Common myeloid progenitor, CD34-positive (primary cell): ENCODE results near the gene DHX57.

Experiments
- CTCF ChIA-PET: fragments of 350-600 bp; sonication (Branson Sonifier 250); formaldehyde crosslinking; loops from one replicate; lab custom pipeline; 2021; ENCODE audit warnings: antibody characterized with exemption; lab: Charles Lee
- POLR2A ChIA-PET: fragments of 350-600 bp; sonication (Branson Sonifier 250); formaldehyde crosslinking; loops from one replicate; lab custom pipeline; 2021; ENCODE audit warnings: antibody characterized with exemption; lab: Charles Lee
- DNase-seq, 3 donors: peaks; one replicate each; pipeline versions ENCODE4 v3.0.0 to v3.0.0-alpha.2; 2013
- H3K27ac ChIP-seq, 2 experiments: 1 replicate in 1 of 2; 2 replicates in 1 of 2; pipeline ENCODE4 v1.7.0; 2013; ENCODE audit warnings: inconsistent platforms in 2 of 2, low read length in 2 of 2, mild to moderate bottlenecking in 2 of 2, low read depth in 1 of 2, moderate library complexity in 1 of 2; ENCODE audit not compliant: severe bottlenecking in 2 of 2, insufficient read depth in 1 of 2, poor library complexity in 1 of 2
- H3K27me3 ChIP-seq, 5 experiments: replicated peaks in 2 of 5; 1 replicate in 3 of 5; 2 replicates in 2 of 5; pipeline versions ENCODE4 v1.6.1 to v1.7.0; 2013; ENCODE audit warnings: low read length in 4 of 5, mild to moderate bottlenecking in 2 of 5, moderate library complexity in 2 of 5, inconsistent platforms in 1 of 5; ENCODE audit not compliant: insufficient read depth in 5 of 5, control insufficient read depth in 4 of 5
- H3K36me3 ChIP-seq, 4 experiments: 1 replicate in 2 of 4; 2 replicates in 2 of 4; pipeline versions ENCODE4 v1.6.1 to v1.7.0; 2013; ENCODE audit warnings: low read length in 3 of 4, control low read depth in 1 of 4, mild to moderate bottlenecking in 1 of 4; ENCODE audit not compliant: control insufficient read depth in 4 of 4, insufficient read depth in 4 of 4
- H3K4me1 ChIP-seq, 4 experiments: 1 replicate in 3 of 4; 2 replicates in 1 of 4; pipeline versions ENCODE4 v1.6.1 to v1.7.1; 2013; ENCODE audit warnings: low read length in 3 of 4, mild to moderate bottlenecking in 3 of 4, control low read depth in 1 of 4, inconsistent platforms in 1 of 4, moderate library complexity in 1 of 4; ENCODE audit not compliant: control insufficient read depth in 4 of 4, insufficient read depth in 4 of 4; ENCODE audit errors: control extremely low read depth in 1 of 4
- H3K4me3 ChIP-seq, 7 experiments: 1 replicate in 4 of 7; 2 replicates in 3 of 7; pipeline versions ENCODE4 v1.5.1 to v1.7.0; 2013; ENCODE audit warnings: mild to moderate bottlenecking in 7 of 7, low read length in 6 of 7, moderate library complexity in 6 of 7, inconsistent platforms in 2 of 7, low read depth in 2 of 7, control low read depth in 1 of 7; ENCODE audit not compliant: insufficient read depth in 4 of 7, control insufficient read depth in 1 of 7; ENCODE audit errors: extremely low read depth in 1 of 7
- H3K9me3 ChIP-seq, 5 experiments: 1 replicate in 4 of 5; 2 replicates in 1 of 5; pipeline versions ENCODE4 v1.6.1 to v1.7.1; 2013; ENCODE audit warnings: low read length in 4 of 5, mild to moderate bottlenecking in 2 of 5, inconsistent platforms in 1 of 5, low read depth in 1 of 5, moderate library complexity in 1 of 5; ENCODE audit not compliant: control insufficient read depth in 4 of 5, insufficient read depth in 2 of 5; ENCODE audit errors: control extremely low read depth in 1 of 5
- WGBS: methylation state at CpG from one replicate; pipeline ENCODE4 v1.1.5; 2013; ENCODE audit not compliant: insufficient coverage; 5-methylcytosine and 5-hydroxymethylcytosine counted together

The DHX57 gene

GRCh38 chr2:38907743-38908562, 32.2 kb upstream of the DHX57 start:
- no peak overlapping the region for H3K27ac ChIP-seq
- no peaks in the 10 kb centered on the region for H3K27me3 ChIP-seq
- CTCF ChIA-PET: no interaction called here
- no peak overlapping the region for H3K4me3 ChIP-seq
- H3K9me3 ChIP-seq: no peaks in the 10 kb centered on the region
- POLR2A ChIA-PET: no interaction called here
- no peaks in the 10 kb centered on the region for H3K36me3 ChIP-seq
- WGBS: 100% methylated on average over 2 of the region's 2 CpGs
- DNase-seq: no peak
- peaks cover 0 to 2% (median 0%) of the 10 kb centered on the region in 4 experiments for H3K4me1 ChIP-seq

GRCh38 chr2:38907242-38907641, 31.5 kb upstream of the DHX57 start:
- 100% methylated on average over 1 of the region's 1 CpG for WGBS
- Histone ChIP-seq H3K27me3 (no peaks in the 10 kb centered on the region), H3K4me1 (peaks cover 0 to 2% (median 0%) of the 10 kb centered on the region in 4 experiments), H3K9me3 (no peaks in the 10 kb centered on the region), H3K36me3 (no peaks in the 10 kb centered on the region), H3K27ac (no peak overlapping the region), H3K4me3 (no peak overlapping the region)
- no peak for DNase-seq
- ChIA-PET POLR2A (no interaction called here), CTCF (no interaction called here)

- POLR2A ChIA-PET: no interaction called here
- CTCF ChIA-PET: no interaction called here
These were observed 29.5 kb upstream of the DHX57 start for GRCh38 chr2:38905251-38905650.

GRCh38 chr2:38900726-38901125, 25.0 kb upstream of the DHX57 start:
- no peak for DNase-seq
- H3K4me3 ChIP-seq: no peak overlapping the region
- no peaks in the 10 kb centered on the region for H3K27me3 ChIP-seq
- no peaks in the 10 kb centered on the region for H3K36me3 ChIP-seq
- no CpG with 5 or more reads among the region's 1 CpG for WGBS
- no peaks in the 10 kb centered on the region for H3K9me3 ChIP-seq
- H3K27ac ChIP-seq: no peak overlapping the region
- ChIA-PET POLR2A (no interaction called here), CTCF (interaction anchor here (1.1 kb wide), 1 partner anchor 45 kb away, joined by 3 read pairs; no protein-coding TSS in a partner anchor)
- H3K4me1 ChIP-seq: no peaks in the 10 kb centered on the region

More at GRCh38 chr2:38905251-38905650, 29.5 kb upstream of the DHX57 start:
- H3K9me3 ChIP-seq: no peaks in the 10 kb centered on the region
- peaks cover 0 to 2% (median 0%) of the 10 kb centered on the region in 4 experiments for H3K4me1 ChIP-seq
- no peaks in the 10 kb centered on the region for H3K27me3 ChIP-seq
- no peak overlapping the region for H3K4me3 ChIP-seq
- no peak overlapping the region for H3K27ac ChIP-seq
- H3K36me3 ChIP-seq: no peaks in the 10 kb centered on the region
- WGBS: 86% methylated on average over 2 of the region's 2 CpGs
- DNase-seq: no peak

- H3K36me3 ChIP-seq: no peaks in the 10 kb centered on the region
- H3K4me3 ChIP-seq: no peak overlapping the region
- DNase-seq: no peak
- H3K9me3 ChIP-seq: no peaks in the 10 kb centered on the region
- ChIA-PET POLR2A (no interaction called here), CTCF (no interaction called here)
- H3K27me3 ChIP-seq: no peaks in the 10 kb centered on the region
- WGBS: 100% methylated on average over 4 of the region's 5 CpGs
- H3K27ac ChIP-seq: no peak overlapping the region
- no peaks in the 10 kb centered on the region for H3K4me1 ChIP-seq
These were observed 22.5 kb upstream of the DHX57 start for GRCh38 chr2:38898256-38898655.

- no peaks in the 10 kb centered on the region for H3K4me1 ChIP-seq
- POLR2A ChIA-PET: no interaction called here
- H3K9me3 ChIP-seq: peaks cover 0 to 1% (median 0%) of the 10 kb centered on the region in 5 experiments
- no peak overlapping the region for H3K4me3 ChIP-seq
- no peak overlapping the region for H3K27ac ChIP-seq
- CTCF ChIA-PET: no interaction called here
- DNase-seq: no peak
- no peaks in the 10 kb centered on the region for H3K27me3 ChIP-seq
- H3K36me3 ChIP-seq: no peaks in the 10 kb centered on the region
These were observed 17.1 kb upstream of the DHX57 start for GRCh38 chr2:38892819-38893218.

- POLR2A ChIA-PET: no interaction called here
- WGBS: 100% methylated on average over 1 of the region's 3 CpGs
- Histone ChIP-seq H3K36me3 (no peaks in the 10 kb centered on the region), H3K4me3 (no peak within 1 kb of the TSS), H3K4me1 (no peaks in the 10 kb centered on the region), H3K27ac (no peak within 1 kb of the TSS), H3K9me3 (peaks cover 0 to 3% (median 0%) of the 10 kb centered on the region in 5 experiments), H3K27me3 (no peaks in the 10 kb centered on the region)
- CTCF ChIA-PET: no interaction called here
- DNase-seq: no peak
These were observed 13.8 kb upstream of the DHX57 start, which contains the start of gene ARHGEF33 for GRCh38 chr2:38889575-38889974. Gene ARHGEF33, plus strand, starts transcription at chr2:38889875. Its CDS starts 29,573 bp downstream, at chr2:38919448.
